ENCODE data around the gene STK32C.

Gene STK32C

DNA sequence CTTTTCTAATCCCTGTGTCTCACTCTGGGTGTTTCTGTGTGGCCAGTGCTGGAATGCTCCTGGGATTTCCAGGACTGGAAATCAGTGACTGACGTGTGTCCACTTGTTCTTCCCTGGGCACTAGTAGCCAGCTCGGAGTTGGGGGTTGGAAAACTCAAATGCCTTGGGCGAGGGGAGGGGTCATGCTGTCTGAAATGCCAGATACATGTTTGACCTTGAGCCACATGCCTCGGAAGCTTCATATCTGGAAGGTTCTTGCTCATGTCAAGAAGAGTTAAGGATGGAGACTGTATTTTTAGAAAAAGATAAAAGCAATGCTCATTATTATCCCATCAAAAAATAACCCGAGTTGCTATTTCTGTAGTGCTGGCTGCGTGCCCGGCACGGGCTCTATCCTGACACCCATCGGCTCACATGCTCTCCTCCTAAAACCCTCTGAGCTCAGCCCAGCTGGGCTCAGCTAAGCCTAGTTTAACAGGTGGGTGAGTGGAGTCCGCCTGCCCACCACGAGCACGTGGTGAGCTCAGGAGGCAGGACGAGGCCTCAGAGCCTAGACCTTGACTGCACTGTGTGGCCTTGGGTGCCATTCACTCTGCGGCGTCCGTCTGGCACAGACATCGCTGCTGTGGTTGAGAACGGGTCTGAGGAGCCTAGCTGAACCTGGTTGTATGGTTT, 114.6 kb downstream of the STK32C start:
- H3K27me3 Mint-ChIP-seq, result peaks cover 41% of the 10 kb centered on the region
- no peak for ATAC-seq
- H3K4me1 Mint-ChIP-seq, result peaks cover 5% of the 10 kb centered on the region
- no peaks in the 10 kb centered on the region for H3K9me3 Mint-ChIP-seq
- H3K4me3 Mint-ChIP-seq, result no peak overlapping the region
- no peaks in the 10 kb centered on the region for H3K36me3 Mint-ChIP-seq
- H3K27ac Mint-ChIP-seq, result no peak overlapping the region

DNA sequence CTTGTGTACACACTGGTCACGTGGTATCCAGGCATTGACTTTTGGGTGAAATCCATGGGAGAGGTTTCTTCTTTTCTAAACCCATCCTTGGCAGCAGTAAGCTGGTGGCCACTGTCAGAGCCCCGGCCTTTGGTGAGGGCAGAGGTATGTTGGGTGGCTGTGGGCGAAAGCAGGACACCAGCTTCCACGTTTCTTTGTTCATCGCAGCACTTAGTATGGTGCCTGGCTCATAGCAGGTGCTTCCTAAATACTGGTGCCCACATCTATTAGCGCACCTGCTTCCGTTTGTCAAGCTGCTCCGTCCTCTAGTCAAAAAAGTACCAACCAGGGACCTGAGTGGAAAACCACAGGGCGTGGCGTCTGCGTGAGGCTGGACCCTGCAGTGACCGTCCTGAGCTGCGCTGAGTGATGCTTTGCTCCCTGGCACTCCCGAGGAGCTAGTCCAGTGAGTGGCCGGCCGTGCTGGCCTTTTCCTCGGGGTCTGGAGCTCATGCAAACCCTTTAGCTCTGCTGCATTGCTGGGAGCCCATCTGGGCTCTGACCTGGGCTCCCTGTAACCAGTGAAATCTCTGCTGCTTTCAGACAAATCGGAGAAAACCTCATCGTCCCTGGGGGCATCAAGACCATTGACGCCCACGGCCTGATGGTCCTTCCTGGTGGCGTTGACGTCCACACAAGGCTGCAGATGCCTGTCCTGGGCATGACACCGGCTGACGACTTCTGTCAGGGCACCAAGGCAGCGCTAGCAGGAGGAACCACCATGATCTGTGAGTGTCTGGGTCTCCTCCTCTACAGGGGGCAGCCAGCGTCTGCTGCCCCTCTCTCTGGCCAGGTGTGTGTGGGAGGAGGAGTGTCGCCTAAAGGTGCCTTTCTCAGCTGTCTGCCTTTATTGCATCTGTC, 115.4 kb downstream of the STK32C start:
- H3K27me3 Mint-ChIP-seq, result peaks cover 47% of the 10 kb centered on the region
- H3K4me1 Mint-ChIP-seq, result peaks cover 10% of the 10 kb centered on the region
- no peaks in the 10 kb centered on the region for H3K36me3 Mint-ChIP-seq
- ATAC-seq, result no peak
- no peak overlapping the region for H3K4me3 Mint-ChIP-seq
- no peaks in the 10 kb centered on the region for H3K9me3 Mint-ChIP-seq
- H3K27ac Mint-ChIP-seq, result no peak overlapping the region

DNA sequence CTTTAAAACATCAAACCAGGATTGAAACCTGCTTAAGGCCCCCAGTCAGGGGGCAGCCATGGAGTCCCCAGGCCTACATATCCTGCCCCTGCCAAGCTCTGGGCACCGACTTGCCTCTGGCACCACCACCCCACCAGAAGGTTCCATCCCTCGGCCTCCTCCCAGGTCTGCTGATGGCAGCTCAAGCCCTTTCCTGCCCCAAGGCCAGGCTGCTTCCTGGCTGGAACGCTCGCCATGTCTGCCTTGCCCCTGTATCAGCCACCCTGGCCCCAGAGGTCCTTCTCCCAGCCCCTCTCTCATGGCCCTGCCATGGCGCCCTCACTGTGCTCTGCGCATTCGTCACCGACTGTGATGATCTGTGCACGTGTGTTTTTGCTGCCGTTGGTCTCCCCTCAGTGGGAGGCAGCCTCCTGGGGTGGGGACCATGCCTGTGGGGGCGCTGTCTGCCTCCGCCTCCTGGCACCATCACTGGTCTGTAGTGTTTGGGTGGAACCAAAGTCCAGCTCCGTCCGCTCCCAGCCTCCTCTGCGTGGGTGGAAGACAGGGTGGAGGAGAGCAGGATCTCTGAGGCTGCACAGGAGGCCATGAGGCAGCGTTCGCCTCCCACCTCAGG, 117.8 kb downstream of the STK32C start:
- Mint-ChIP-seq H3K36me3 (no peaks in the 10 kb centered on the region), H3K27ac (no peak overlapping the region), H3K4me1 (peaks cover 16% of the 10 kb centered on the region), H3K4me3 (no peak overlapping the region), H3K27me3 (peaks cover 51% of the 10 kb centered on the region), H3K9me3 (no peaks in the 10 kb centered on the region)
- ATAC-seq, result no peak

DNA sequence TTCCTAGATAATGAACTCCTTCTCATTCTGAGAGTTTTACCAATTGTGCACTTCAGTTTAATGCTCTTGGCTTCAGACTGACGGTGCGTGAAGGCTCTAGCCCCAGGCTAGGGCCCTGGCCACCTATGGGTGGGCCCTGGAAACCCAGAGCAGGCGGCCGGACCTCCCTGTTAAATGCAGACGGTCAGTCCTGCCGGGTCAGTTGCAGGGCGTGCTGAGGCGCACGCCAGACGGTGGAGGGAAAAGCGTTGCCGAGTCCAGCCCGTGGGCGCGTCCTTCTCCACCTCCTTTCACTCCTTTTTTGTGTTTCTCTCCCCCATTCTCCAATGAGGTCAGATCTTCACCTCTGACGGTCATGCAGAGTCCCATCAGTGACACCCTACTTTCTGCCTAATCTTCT, 118.7 kb downstream of the STK32C start:
- Mint-ChIP-seq H3K27me3 (peaks cover 51% of the 10 kb centered on the region), H3K36me3 (no peaks in the 10 kb centered on the region), H3K4me3 (no peak overlapping the region), H3K27ac (no peak overlapping the region), H3K4me1 (peaks cover 16% of the 10 kb centered on the region), H3K9me3 (no peaks in the 10 kb centered on the region)
- ATAC-seq, result no peak

DNA sequence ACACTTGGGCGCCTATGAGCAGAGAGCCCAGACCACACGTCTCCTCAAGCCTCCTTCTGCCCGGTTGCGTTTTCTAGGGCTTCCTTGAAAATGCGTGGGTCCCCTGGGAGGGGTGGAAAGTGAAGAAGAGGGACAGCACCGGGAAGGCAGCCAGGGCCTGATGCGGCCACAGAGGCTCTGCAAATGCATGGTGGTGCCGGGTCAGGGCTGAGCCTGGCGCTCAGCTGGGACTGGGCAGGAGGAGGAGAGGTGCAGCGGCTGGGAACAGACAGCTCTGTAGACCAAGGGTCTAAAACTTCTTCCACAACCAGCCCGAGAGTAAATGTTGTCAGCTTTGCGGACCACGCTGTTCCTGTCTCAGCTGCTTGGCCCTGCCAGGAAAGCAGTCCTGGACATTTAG, 119.4 kb downstream of the STK32C start:
- no peaks in the 10 kb centered on the region for H3K36me3 Mint-ChIP-seq
- peaks cover 50% of the 10 kb centered on the region for H3K27me3 Mint-ChIP-seq
- ATAC-seq, result no peak
- H3K9me3 Mint-ChIP-seq, result no peaks in the 10 kb centered on the region
- H3K27ac Mint-ChIP-seq, result no peak overlapping the region
- H3K4me3 Mint-ChIP-seq, result no peak overlapping the region
- peaks cover 16% of the 10 kb centered on the region for H3K4me1 Mint-ChIP-seq

DNA sequence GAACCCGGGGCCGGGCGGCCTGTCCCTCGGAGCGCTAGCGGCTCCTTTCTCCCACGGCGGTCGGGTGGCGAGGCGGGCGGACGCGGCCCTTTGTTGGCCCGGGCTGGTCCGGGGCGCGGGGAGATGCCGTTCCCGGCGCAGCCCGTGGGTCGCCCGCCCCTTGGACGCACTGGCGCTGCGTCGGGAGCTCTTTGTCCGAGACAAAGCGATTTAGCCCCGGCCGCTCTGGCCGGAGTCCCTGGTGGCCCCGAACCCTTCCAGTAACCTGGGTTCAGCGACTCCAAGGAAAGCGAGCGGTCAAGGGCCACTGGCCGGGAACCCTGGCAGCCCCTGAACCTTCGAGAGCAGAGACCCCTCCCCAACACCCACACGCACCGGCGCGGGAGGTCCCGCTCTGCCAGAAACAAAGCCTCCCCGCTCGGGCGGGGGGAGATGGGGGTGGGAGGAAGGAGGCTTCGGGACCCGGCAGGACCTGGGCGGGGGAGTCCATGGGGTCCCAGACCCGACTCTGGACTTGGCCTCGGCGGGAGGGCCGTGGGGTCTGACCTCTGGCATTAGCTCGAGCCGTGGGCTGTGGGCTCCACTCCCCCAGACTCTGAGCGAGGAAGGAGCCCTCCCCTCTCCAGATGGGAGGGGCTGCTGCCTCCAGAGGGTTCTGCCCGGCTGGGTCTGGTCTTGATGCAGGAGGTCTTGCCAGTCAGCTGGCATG, 120.2 kb downstream of the STK32C start:
- Mint-ChIP-seq H3K36me3 (no peaks in the 10 kb centered on the region), H3K27me3 (peaks cover 50% of the 10 kb centered on the region)

DNA sequence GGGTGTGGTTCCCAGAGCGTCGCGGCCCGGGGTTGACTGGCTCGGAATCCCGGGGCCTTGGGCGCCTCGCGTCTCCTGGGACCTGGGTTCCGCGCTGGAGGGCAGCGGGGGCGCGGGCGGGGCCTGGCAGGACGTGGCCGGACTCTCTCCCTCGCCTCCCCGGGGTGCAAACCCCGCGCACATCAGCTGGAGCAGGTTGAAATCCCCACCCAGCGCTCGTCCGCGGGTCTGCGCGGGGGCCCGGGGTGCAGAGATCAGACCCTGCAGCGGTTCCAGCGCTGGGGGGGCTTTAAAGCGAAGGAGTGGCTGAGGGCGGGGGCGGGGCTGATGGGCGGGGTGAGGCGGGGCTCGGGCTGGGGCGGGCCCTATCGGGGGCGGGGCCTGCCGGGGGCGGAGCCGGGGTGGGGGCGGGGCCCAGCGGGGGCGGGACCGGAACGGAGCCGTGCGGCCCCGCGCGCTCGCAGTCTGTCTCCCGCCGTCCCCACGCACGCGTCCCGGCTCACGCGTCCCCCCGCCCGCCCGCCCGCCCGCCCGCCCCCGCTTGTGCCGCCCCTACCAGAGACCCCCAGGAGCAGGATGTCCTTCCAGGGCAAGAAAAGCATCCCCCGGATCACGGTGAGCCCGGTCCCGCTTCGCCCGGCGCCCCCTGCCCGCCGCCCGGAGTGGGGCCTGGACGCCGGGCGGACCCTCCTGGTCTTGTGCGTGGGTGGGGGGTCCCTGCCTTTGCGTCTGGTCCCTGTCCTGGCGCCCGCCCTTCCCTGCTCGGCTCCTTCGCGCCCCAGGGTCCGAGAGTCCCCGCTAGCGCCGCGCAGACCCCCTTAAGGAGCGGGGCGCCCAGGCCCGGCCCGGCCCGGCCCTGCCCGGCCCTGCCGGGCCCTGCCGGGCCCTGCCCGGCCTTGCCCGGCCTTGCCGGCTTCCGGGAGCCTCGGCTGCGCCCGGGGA, 121.0 kb downstream of the STK32C start, which contains the start of gene DPYSL4:
DPYSL4 (plus strand) TSS at position 461 of the 942 bp plus-strand sequence; CDS start at position 577, 116 bp downstream.
- H3K27me3 Mint-ChIP-seq, result peaks cover 50% of the 10 kb centered on the region
- no peak within 1 kb of the TSS for H3K4me3 Mint-ChIP-seq
- peak; percentile 3 for ATAC-seq

More for the DNA sequence above, 120.2 kb downstream of the STK32C start:
- Mint-ChIP-seq H3K4me3 (no peak overlapping the region), H3K4me1 (peaks cover 16% of the 10 kb centered on the region), H3K27ac (no peak overlapping the region), H3K9me3 (no peaks in the 10 kb centered on the region)
- no peak for ATAC-seq

DNA sequence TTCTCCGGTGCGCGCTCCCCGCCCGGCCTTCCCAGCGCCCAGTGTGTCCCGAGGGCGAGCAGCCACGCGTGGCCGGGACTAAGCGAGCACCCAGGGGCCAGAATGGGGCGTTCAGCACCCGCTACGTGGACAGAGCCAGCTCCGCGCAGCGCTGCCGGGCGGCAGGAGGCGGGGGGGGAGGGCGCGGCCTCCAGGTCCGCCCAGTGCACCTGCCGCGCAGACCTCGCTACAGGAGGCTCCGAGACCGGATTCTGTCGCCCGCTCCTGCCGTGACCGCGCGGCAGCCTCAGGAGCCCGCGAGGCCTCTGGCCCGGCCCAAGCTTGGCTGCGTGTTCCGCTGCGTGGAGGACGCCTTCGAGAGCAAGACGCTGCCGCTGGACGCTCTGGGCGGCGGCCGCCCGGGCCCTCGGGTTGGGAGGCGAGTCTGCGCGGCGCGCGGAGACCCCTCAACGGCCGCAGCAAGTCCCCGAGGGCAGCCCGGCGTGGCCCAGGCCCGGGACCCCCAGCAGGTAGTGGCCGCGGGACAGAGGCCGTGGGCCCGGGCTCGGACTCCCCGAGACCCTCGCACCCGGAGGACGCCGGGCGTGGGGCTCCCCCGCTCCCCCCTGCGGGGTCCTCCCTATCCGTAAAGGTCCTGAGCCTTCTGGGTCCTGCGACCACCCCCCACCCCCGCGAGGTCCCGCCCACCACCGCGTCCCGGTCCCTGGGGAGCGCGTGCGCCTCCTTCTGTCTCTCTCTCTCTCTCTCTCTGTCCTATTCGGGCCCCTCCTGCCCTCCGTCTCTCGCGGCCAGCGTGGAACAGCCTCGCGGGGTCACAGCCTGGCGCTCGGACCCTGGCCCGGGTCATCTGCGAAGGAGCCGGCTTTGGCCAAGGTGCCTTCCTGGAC, 121.9 kb downstream of the STK32C start:
- Mint-ChIP-seq H3K36me3 (no peaks in the 10 kb centered on the region), H3K27ac (no peak overlapping the region), H3K4me3 (no peak overlapping the region), H3K4me1 (peaks cover 16% of the 10 kb centered on the region), H3K9me3 (no peaks in the 10 kb centered on the region), H3K27me3 (peaks cover 50% of the 10 kb centered on the region)
- ATAC-seq, result peak; percentile 51

More for the DNA sequence above, 121.0 kb downstream of the STK32C start, which contains the start of gene DPYSL4:
- H3K36me3 Mint-ChIP-seq, result no peaks in the 10 kb centered on the region
- H3K4me1 Mint-ChIP-seq, result peaks cover 16% of the 10 kb centered on the region
- H3K9me3 Mint-ChIP-seq, result no peaks in the 10 kb centered on the region
- no peak within 1 kb of the TSS for H3K27ac Mint-ChIP-seq

DNA sequence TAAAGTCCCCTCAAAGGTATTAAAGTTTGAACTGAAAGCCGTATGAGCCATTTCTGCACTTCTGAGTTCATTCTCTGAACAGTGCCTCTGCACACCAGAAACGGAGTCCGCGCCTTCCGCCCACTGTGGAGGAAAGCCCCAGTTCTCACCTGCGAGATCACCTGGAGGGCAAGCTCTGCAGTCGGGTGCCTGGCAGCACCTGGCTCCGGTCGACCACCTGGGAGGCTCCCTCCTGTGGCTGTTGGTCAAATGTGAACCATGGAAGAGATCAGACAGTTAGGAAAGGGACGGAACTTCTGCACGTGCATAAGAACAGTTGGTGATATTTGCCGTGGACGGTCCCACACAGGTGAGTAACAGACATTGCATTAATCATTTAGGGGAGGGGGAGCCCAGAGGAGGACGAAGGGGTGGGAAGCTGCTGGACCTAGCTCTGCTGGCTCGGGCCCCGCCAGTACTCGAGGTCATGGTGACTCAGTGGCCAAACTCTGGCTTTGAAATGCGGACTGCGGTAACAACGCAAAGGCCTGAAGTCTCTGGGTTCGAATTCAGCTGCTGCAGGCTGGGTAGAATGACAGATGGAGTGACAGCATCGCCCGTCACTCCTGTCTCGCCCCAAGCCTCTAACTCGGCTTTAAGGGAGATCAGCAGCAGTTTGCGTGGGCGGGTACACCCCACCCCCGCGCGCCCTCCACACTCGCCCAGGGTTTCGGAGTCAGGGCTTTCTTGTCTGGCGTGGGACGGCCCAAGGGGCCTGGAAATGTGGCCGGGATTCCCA, 122.7 kb downstream of the STK32C start:
- H3K4me1 Mint-ChIP-seq, result peaks cover 16% of the 10 kb centered on the region
- H3K27me3 Mint-ChIP-seq, result peaks cover 45% of the 10 kb centered on the region
- no peaks in the 10 kb centered on the region for H3K36me3 Mint-ChIP-seq
- no peak for ATAC-seq
- H3K27ac Mint-ChIP-seq, result no peak overlapping the region
- H3K9me3 Mint-ChIP-seq, result peaks cover 2% of the 10 kb centered on the region
- peak overlapping the region; percentile 34 for H3K4me3 Mint-ChIP-seq

DNA sequence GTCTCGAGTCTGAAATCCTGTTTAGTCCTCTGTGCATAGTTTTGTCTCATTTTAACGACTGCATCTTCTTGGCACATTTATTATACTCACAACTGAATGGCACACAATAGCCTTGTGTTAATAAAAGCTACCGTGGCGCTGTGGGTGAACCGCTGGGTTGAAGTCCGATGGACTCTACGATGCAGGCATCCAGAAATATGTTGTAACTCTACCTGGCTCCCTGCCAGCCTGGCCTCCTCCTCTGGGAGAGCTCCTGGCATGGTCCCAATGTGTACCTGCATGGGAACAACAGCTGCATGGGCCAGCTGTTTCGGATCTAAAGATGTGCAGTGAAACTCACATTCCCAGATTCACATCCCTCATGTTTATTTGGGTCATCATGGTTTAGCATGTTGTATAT, 124.7 kb downstream of the STK32C start:
- H3K27ac Mint-ChIP-seq, result no peak overlapping the region
- peaks cover 10% of the 10 kb centered on the region for H3K4me1 Mint-ChIP-seq
- H3K9me3 Mint-ChIP-seq, result peaks cover 2% of the 10 kb centered on the region
- no peak for ATAC-seq
- no peak overlapping the region for H3K4me3 Mint-ChIP-seq
- no peaks in the 10 kb centered on the region for H3K36me3 Mint-ChIP-seq
- peaks cover 42% of the 10 kb centered on the region for H3K27me3 Mint-ChIP-seq

DNA sequence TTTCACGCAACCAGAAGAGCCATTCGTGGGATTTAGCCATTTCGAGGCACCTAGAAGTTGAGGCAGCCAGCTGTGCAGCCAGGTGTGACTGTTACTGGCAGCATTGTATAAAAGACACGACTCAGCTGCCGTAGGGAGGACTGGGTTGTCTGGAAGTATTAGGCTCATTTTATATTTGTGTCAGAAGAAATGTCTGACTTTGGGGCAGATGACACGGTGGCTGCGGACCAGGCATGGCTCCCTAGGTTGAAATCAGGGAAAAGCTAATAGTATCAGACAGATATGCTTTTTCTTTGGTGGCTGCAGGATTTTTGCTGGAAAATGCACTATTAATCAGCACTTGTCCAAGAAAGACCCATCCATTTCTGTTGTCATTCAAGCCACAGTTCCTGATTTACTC, 125.2 kb downstream of the STK32C start:
- ATAC-seq, result no peak
- Mint-ChIP-seq H3K4me1 (peaks cover 6% of the 10 kb centered on the region), H3K27ac (no peak overlapping the region), H3K4me3 (no peak overlapping the region), H3K36me3 (no peaks in the 10 kb centered on the region), H3K27me3 (peaks cover 42% of the 10 kb centered on the region), H3K9me3 (peaks cover 2% of the 10 kb centered on the region)

DNA sequence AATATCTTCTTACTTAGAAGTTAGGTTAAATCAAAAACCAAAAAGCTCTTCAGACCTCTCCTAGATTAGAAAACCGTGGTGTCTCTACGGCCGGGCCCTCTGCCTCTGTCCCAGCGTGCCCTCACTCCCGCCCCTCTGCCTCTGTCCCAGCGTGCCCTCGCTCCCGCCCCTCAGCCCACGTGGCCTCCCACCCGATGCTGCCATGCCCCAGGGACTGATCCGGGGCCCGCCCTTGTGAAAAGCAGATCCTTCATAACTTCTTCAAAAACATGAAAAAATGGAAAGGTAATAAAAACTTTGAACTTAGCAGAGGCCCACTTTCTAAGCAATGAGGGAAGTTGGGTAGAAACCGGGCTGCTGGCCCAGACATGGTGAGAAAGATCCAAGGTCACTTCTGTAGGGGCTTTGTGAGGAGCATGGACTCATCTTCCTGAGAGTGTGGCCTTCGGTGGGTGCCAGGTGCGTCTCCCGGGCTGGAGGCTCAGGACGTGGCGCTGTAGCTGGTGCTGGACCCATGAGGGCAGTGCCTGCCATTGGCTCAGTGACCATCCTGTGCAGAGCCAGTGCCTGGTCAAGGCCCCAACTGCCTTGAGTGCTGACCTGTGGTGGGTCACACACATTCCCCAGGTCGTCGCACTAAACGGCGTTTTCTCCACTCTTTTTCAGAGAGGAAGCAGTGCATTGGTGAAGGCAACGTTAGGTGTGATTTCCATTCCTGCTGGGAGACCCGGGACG, 125.9 kb downstream of the STK32C start:
- no peak for ATAC-seq
- Mint-ChIP-seq H3K36me3 (no peaks in the 10 kb centered on the region), H3K4me1 (peaks cover 6% of the 10 kb centered on the region), H3K9me3 (peaks cover 2% of the 10 kb centered on the region), H3K27me3 (peaks cover 48% of the 10 kb centered on the region), H3K4me3 (no peak overlapping the region), H3K27ac (no peak overlapping the region)
